ENCODE measurements around the gene NEK1. TPM values are rescaled to one million over a fixed set of nuclear protein-coding genes. Genes with fewer than 3 reads are reported as not detected.
"Not testable (repeated sequence)": the region's sequence is repeated elsewhere in the genome, so short reads cannot be mapped to it uniquely, and the experiment has no call there.

The NEK1 gene
- total RNA-seq, 1 donor from 2014 or later = 4.4 TPM

DNA sequence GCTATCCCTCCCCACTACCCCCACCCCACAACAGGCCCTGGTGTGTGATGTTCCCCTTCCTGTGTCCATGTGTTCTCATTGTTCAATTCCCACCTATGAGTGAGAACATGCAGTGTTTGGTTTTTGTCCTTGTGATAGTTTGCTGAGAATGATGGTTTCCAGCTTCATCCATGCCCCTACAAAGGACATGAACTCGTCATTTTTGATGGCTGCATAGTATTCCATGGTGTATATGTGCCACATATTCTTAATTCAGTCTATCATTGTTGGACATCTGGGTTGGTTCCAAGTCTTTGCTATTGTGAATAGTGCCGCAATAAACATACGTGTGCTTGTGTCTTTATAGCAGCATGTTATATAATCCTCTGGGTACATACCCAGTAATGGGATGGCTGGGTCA lies 118.1 kb downstream of the NEK1 start:
- not testable (repeated sequence) for DNase-seq (ENCODE audit: low read depth in 2 of 2)

DNA sequence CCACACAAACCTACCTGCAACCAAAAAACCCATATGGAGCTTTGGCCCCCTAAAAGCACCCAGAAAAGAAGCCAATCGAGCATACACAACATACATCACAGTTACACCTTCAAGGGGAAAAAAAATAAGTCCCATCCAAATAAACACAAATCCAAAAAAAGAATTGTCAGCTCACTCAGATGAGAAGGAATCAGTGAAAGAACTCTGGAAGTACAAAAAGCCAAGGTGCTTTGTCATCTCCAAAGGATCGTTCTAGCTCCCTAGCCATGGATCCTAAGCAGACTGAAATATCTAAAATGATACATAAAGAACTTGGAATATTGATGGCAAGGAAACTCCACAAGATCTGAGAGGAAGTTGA lies 119.2 kb downstream of the NEK1 start:
- no peak for DNase-seq (ENCODE audit: low read depth in 2 of 2)

DNA sequence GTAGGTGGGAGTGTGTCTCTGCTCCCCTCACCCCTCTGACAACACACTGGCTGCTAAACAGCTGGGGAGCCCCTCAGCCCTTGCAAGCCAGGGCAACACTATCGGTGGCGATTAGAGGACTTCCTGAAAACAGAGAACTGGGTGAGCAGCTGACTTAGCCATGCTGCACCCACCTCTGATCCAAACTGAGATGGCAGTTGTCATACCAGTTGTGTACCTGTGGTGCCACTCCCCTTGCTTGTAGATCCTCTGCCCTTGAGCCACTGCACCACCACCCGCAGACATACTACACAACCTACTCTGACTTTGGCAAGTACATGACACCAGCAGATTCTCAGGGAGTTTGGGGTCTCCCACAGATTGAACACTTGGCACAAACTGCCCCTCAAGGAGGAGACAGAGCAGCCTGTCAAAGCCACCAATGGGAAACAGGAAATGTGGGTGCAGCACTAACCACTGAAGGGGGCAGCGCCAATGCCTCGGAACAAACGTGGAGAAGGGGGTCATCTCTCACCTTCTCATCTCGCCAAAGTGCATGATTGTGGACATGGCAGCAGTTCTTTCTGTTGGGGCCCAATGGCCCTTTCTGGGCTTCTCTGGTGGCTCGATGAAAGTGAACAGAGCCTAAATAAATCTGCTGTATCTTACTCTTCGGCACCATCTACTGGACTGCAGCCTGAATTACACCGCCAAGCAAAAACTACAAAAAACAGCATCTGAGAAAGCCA lies 119.8 kb downstream of the NEK1 start:
- peak; percentile 20 to 55 for DNase-seq (ENCODE audit: low read depth in 2 of 2)

GRCh38 chr4:169491211-169491610 lies 121.2 kb downstream of the NEK1 start:
- DNase-seq (ENCODE audit: low read depth in 2 of 2) = no peak

DNA sequence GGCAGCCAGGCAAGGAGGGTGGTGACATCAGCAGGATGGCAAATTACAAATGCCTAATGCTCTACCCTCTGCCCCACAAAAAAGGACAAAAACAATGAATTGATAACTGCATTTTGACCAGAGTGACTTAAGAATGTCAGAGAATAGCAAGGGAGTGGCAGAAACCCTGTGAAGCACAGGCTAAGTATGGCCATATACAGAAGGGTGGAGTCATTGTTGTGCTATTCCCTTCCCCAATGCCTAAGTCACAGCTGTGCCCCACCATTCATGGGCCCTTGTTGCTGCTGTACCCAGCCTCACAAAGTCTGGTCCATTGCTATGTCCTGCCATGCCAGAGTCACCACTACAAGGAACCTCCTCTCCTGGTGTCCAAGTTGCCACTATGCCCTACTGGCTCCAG lies 123.1 kb downstream of the NEK1 start:
- DNase-seq (ENCODE audit: low read depth in 2 of 2) = no peak

- DNase-seq (ENCODE audit: low read depth in 2 of 2) = peak; percentile 63 to 69
Observed at GRCh38 chr4:169485791-169486742, 126.3 kb downstream of the NEK1 start.

DNA sequence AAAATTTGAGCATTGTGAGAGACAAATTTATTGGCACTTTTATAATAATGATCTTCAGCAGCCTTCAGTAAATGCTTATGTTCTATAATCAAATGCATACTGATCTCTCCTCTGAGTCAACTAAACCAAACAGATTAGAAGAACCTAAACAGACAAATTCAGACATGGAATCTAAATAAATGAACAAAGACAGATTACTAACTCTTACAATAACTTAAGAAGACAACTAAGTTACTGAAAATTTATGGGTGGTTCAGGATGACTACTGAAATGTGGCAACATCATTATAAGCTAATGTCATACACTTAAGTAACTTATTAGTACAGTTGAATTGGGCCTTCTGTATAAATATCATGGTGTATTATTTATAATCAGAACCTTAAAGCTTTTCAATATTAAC lies 127.3 kb downstream of the NEK1 start:
- no peak for DNase-seq (ENCODE audit: low read depth in 2 of 2)

- DNase-seq (ENCODE audit: low read depth in 2 of 2) = peak in 1 of 2 donors; percentile 2
Observed at GRCh38 chr4:169484485-169484884, 127.9 kb downstream of the NEK1 start.

DNA sequence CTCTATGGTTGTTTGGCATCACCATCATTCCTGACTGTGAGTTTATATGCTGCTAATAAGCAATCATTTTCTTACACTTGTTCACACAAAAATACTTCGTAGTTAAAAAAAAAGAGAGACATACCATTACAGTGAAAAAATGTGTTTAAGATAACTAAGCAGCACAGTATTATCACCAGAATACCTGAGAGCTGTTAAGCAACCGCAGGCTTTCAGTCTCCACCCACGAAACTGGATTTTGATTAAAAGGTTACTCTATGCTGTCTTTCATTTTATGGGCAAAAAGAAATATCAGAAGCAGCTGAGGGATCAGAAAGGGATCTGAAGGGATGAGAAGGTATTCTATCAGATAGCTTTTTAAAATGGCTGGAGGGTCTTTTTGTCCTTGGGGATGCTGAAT lies 148.3 kb downstream of the NEK1 start:
- DNase-seq (ENCODE audit: low read depth in 2 of 2) = no peak

GRCh38 chr4:169460081-169460480 lies 152.3 kb downstream of the NEK1 start:
- DNase-seq (ENCODE audit: low read depth in 2 of 2) = no peak

GRCh38 chr4:169458575-169458974 lies 153.8 kb downstream of the NEK1 start:
- no peak for DNase-seq (ENCODE audit: low read depth in 2 of 2)

DNA sequence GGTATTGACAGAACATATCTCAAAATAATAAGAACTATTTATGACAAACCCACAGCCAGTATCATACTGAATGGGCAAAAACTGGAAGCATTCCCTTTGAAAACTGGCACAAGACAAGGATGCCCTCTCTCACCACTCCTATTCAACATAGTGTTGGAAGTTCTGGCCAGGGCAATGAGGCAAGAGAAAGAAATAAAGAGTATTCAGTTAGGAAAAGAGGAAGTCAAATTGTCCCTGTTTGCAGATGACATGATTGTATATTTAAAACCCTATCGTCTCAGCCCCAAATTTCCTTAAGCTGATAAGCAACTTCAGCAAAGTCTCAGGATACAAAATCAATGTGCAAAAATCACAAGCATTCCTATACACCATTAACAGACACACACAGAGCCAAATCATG lies 159.7 kb downstream of the NEK1 start:
- not testable (repeated sequence) for DNase-seq (ENCODE audit: low read depth in 2 of 2)

- not testable (repeated sequence) for DNase-seq (ENCODE audit: low read depth in 2 of 2)
Observed at GRCh38 chr4:169448935-169449334, 163.4 kb downstream of the NEK1 start.

GRCh38 chr4:169446824-169447223 lies 165.6 kb downstream of the NEK1 start:
- no peak for DNase-seq (ENCODE audit: low read depth in 2 of 2)

DNA sequence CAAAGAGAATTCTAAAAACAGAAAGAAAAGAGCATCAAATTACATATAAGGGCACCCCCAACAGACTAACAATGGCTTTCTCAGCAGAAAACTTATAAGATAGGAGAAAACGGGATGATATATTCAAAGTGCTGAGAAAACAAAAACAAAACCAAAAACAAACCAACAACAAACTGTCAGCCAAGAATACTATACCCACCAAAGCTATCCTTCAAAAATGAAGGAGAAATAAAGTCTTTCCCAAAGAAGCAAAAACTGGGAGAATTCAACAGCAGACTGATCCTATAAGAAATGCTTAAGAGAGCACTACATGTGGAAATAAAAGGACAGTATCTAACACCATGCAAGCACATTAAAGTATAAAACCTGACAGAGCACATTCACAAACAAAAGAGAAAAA lies 168.6 kb downstream of the NEK1 start:
- no peak for DNase-seq (ENCODE audit: low read depth in 2 of 2)

DNA sequence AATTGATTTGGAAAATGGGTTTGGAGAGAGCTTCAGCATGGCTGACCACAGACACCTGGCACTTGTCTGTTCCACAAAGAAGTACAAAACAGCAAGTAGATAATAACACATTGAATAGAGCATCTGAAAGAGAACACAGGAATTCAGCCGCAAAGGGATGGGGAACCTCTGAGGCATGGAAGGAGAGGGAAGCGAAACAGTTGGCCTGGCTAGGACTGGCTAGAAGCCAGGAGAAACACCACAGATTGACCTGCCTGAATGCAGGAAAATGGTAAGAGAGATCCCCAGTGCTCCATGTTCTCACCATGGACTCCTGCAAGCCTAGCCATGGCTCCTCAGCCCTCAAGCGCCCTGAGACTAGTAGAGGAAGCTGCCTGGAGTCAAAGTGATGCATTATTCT lies 171.9 kb downstream of the NEK1 start:
- DNase-seq (ENCODE audit: low read depth in 2 of 2) = peak in 1 of 2 donors; percentile 41

GRCh38 chr4:169439244-169439643 lies 173.1 kb downstream of the NEK1 start:
- DNase-seq (ENCODE audit: low read depth in 2 of 2) = peak; percentile 67 to 87

GRCh38 chr4:169438057-169438480 lies 174.3 kb downstream of the NEK1 start:
- no peak for DNase-seq (ENCODE audit: low read depth in 2 of 2)

DNA sequence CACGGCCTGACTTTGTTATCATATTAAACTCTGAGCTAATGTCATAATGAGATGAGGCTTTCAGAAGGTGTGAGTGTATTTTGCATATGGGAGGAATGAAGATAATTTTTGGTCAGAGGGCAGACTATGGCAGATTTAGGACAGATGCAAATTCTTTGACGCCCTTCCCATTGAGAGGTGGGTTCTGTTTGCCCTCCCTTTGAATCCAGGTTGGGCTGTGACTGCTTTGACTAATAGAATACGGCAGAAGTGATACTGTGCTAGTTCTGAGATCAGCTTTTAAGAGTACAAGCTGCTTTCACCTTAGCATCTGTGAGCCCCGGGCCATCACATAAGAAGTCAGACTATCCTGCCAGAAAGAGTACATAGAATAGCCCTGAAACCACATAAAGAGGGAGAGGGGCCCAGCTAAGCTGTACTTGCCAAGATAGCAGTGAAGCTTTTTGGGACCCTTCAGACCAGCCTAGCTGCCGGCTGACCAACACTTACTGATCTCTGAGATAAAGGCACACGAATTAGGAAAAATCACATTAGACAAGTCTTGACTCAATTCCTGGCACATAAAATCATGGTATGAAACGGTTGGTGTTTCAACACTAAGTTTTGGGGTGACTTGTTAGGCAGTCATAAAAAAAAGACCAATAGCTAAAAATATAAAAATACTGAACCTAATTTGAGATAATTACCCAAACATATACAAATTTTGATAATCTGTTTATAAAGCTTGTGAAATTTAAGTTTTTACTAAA lies 174.9 kb downstream of the NEK1 start:
- DNase-seq (ENCODE audit: low read depth in 2 of 2) = no peak

GRCh38 chr4:169436734-169437133 lies 175.6 kb downstream of the NEK1 start:
- DNase-seq (ENCODE audit: low read depth in 2 of 2) = no peak

GRCh38 chr4:169428376-169428775 lies 184.0 kb downstream of the NEK1 start:
- DNase-seq (ENCODE audit: low read depth in 2 of 2) = no peak

GRCh38 chr4:169427727-169428126 lies 184.7 kb downstream of the NEK1 start:
- DNase-seq (ENCODE audit: low read depth in 2 of 2) = not testable (repeated sequence)
